Daoy (cell line): ENCODE data around the gene MYOCOS. TPM values are rescaled to one million over a fixed set of nuclear protein-coding genes. Genes with fewer than 3 reads are reported as not detected.
"Not testable (repeated sequence)": the region's sequence is repeated elsewhere in the genome, so short reads cannot be mapped to it uniquely, and the experiment has no call there.

Experiments
- DNase-seq: peaks from one replicate; pipeline ENCODE4 v3.0.0-alpha.2; 2015; ENCODE audit warnings: low read depth
- total RNA-seq: library from RNA; depleted of rRNA; stranded (reverse); fragments of >200 nt; shearing (Covaris generic); gene quantifications from 2 replicates; pipeline ENCODE4 v1.2.3, GENCODE V29; 2014; rRNA removed

The MYOCOS gene
- not detected in 2 replicates for total RNA-seq

DNA sequence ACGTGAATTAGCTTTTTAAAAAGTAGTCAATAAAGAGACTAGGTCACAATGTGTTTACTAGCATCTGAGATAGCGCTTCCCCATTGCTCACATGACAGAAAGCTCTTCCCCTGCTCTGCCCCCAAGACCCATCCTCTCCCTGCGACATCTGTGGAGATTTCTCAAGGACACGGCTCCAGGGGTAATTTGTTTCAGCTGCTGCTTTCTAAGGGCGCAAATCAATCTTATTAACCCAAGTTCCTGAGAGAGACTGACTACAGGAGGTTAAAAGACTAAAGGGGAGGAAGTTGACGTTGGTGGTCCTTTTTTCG lies at the start of gene MYOCOS:
MYOCOS (plus strand) TSS at position 92 of the 311 bp plus-strand sequence. CDS start 1,641 bp downstream, outside the sequence.
- DNase-seq = no peak

DNA sequence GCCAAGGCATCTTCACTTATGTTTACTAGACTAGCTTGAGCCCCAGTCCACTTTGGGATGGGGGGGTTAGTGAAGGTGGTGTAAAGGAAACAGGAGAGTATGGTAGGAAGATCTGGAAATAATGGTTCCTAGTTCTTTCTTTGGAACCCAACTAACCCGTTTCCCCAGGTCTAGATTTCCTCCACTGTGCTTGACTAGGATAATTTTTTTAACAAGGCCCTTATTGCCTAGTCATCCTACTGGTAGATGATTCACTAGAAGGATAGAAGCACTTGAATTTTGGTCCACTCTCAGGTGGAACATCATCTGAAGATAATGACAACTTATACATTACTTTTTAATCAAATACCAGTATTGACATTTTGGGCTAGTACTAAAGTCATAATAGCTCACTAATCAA lies 45.9 kb upstream of the MYOCOS start:
- DNase-seq = no peak

DNA sequence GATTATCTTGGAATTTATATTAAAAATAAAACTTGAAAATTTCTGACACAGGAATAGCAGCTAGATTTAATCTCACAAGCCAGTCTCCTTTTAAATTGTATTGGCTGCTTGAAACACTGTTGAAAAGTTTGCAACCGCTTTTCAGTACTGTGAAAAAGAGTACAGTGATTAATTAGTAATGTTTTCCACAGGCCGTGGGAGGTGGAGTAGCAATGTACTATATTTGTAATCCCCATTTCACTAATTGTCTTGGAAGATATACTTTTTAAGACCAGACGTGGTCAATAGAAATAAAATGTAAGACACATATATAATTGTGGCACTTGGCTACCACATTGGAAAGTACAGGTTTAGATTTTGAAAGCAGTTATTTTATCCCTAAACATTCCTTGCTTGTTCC lies 40.8 kb upstream of the MYOCOS start:
- DNase-seq = no peak

- no peak for DNase-seq
These were observed 40.3 kb upstream of the MYOCOS start for GRCh38 chr1:171581766-171582165.

DNA sequence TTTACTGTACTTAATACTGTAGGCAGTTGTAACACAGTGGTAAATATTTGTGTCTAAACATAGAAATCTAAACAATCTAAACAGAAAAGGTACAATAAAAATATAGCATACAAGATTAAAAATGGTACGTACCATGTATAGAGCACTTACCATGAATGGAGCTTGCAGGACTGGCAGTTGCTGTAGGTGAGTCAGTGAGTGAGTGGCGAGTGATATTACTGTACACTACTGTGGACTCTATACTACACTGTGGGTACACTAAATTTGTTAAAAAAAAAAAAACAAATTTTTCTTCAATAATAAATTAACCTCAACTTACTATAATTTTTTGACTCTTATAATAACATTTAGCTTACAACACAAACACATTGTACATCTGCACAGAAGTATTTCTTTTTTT lies 39.5 kb upstream of the MYOCOS start:
- DNase-seq = no peak

DNA sequence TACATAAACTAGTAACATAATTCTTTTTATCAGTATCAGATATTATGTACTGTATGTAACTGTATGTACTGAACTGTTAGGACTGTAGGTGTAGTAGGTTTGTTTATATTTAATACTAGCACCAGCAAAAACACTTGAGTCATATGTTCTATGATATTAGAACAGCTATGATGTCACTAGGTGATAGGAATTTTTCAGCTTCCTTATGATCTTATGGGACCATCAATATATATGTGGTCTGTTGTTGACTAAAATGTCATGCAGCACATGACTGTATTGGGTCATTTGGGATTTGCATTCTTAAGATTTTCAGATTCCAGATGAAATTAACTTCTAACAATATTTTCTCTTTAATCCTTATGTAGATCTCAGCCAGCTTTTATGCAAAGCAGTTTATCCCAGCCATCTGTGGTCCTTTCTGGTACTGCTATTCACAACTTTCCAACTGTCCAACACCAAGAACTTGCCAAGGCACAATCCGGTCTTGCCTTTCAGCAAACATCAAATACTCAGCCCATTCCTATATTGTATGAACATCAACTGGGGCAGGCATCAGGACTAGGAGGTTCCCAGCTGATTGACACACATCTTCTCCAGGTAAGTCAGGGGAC lies 38.3 kb upstream of the MYOCOS start:
- DNase-seq = no peak

- DNase-seq = no peak
These were observed 36.3 kb upstream of the MYOCOS start for GRCh38 chr1:171585715-171586114.

GRCh38 chr1:171588230-171588629 lies 33.8 kb upstream of the MYOCOS start:
- DNase-seq = no peak

GRCh38 chr1:171590022-171590421 lies 32.0 kb upstream of the MYOCOS start:
- no peak for DNase-seq

DNA sequence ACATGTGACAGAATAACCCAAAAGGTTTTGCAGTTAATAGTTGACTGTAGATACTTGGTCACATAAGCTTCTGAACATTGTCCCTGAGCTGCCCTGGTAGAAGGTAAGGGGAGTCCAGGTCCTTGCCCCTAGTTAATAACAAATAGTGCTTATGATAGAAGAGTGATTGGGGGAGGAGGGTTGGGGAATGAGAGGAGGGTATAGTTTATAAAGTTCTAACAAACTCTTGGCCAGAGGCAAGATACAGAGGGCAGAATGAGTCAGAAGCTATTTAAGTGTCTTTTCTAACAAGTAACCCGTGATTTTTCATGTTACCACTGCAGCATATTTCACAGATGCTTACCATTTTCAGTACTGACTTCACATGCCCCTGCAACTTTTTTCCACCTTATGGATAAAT lies 26.7 kb upstream of the MYOCOS start:
- no peak for DNase-seq

GRCh38 chr1:171596119-171596518 lies 25.9 kb upstream of the MYOCOS start:
- no peak for DNase-seq

- DNase-seq = no peak
These were observed 25.3 kb upstream of the MYOCOS start for GRCh38 chr1:171596705-171597104.

GRCh38 chr1:171597203-171597602 lies 24.8 kb upstream of the MYOCOS start:
- DNase-seq = no peak

DNA sequence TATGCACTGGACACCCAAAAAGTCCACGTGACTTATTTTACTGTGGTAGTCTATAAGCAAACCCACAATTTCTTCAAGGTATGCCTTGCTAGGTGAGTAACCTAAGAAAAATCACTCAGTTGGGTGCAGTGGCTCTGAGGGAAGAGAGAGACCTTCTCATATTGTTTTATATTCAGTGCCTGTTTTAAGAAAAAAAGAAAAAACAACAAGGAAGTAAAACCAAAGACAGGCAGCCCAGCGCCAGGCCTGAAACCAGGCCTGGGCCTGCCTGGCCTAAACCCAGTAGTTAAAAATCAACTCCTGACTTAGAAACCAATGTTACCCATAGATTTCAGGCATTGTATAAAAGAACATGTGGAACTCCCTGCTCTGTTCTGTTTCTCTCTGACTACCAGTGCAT lies 21.7 kb upstream of the MYOCOS start:
- DNase-seq = not testable (repeated sequence)

- no peak for DNase-seq
These were observed 21.2 kb upstream of the MYOCOS start for GRCh38 chr1:171600862-171601261.

GRCh38 chr1:171603042-171603441 lies 19.0 kb upstream of the MYOCOS start:
- DNase-seq = not testable (repeated sequence)

DNA sequence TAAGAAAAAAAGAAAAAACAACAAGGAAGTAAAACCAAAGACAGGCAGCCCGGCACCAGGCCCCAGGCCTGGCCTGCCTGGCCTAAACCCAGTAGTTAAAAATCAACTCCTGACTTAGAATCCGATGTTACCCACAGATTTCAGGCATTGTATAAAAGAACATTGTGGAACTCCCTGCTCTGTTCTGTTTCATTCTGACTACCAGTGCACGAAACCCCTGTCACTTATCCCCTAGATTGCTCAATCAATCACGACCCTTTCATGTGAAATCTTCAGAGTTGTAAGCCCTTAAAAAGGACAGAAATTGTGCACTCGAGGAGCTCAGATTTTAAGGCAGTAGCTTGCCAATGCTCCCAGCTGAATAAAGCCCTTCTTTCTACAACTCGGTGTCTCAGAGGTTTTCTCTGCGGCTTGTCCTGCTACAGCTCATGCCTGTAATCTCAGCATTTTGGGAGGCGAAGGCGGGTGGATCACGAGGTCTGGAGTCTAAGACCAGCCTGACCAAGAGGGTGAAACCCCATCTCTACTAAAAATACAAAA lies 15.6 kb upstream of the MYOCOS start:
- DNase-seq = no peak

- no peak for DNase-seq
These were observed 11.7 kb upstream of the MYOCOS start for GRCh38 chr1:171610385-171610784.

- no peak for DNase-seq
These were observed 10.7 kb upstream of the MYOCOS start for GRCh38 chr1:171611306-171611705.

- no peak for DNase-seq
These were observed 8.8 kb upstream of the MYOCOS start for GRCh38 chr1:171613282-171613681.

- not testable (repeated sequence) for DNase-seq
These were observed 6.7 kb upstream of the MYOCOS start for GRCh38 chr1:171615122-171615906.

GRCh38 chr1:171616586-171616985 lies 5.5 kb upstream of the MYOCOS start:
- no peak for DNase-seq

GRCh38 chr1:171623651-171624331 lies 1.7 kb downstream of the MYOCOS start:
- no peak for DNase-seq
